ENCODE results near the gene MAP3K5.
"Not testable (repeated sequence)": the region's sequence is repeated elsewhere in the genome, so short reads cannot be mapped to it uniquely, and the experiment has no call there.

The MAP3K5 gene

DNA sequence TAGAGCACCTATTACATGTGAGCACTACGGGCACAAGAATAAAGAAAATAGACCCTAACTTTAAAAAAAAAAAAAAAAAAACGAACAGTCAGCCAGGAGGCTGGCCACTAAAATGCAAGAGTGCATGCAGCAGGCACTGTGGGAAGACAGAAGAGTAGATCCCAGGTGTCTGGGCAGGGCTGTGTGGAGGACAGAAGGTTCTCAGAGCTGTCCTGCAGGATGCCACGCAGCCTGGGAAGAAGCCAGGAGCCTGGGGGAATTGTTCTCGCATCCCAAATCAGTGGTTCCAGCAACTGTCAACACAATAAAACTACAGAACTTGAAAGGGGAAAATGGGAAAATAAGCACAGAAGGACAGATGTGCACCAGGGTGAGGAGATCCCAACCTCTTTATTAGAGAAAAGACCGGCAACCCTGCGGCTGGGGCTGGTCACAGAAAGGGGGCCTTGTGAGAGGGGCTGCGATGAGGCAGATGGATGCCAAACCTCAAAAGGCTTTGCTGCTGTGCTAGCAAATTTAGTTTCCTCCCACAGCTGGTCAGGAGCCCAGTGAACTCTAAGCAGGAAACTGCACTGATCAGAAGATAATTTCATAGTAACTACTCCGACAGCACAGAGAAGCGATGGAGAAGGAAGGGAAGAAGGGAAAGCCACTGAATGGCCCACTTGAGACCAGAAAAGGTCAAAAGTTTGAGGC lies 30.9 kb downstream of the MAP3K5 start:
- ATAC-seq, result peak; percentile 84
- TF ChIP-seq TCF4 (CRISPR knock-in tag; IDR thresholded peaks at IDR 0.05; ENCODE audit: borderline replicate concordance), result 0 out of 2 replicates have a peak, but pooled peaks have one; percentile 28
- peak; percentile 58 for TF ChIP-seq ZFP30 (CRISPR knock-in tag; IDR thresholded peaks at IDR 0.05)
- TF ChIP-seq, protein P1, sequence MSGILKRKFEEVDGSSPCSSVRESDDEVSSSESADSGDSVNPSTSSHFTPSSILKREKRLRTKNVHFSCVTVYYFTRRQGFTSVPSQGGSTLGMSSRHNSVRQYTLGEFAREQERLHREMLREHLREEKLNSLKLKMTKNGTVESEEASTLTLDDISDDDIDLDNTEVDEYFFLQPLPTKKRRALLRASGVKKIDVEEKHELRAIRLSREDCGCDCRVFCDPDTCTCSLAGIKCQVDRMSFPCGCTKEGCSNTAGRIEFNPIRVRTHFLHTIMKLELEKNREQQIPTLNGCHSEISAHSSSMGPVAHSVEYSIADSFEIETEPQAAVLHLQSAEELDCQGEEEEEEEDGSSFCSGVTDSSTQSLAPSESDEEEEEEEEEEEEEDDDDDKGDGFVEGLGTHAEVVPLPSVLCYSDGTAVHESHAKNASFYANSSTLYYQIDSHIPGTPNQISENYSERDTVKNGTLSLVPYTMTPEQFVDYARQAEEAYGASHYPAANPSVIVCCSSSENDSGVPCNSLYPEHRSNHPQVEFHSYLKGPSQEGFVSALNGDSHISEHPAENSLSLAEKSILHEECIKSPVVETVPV (CRISPR knock-in tag; IDR thresholded peaks at IDR 0.05), result no peak

DNA sequence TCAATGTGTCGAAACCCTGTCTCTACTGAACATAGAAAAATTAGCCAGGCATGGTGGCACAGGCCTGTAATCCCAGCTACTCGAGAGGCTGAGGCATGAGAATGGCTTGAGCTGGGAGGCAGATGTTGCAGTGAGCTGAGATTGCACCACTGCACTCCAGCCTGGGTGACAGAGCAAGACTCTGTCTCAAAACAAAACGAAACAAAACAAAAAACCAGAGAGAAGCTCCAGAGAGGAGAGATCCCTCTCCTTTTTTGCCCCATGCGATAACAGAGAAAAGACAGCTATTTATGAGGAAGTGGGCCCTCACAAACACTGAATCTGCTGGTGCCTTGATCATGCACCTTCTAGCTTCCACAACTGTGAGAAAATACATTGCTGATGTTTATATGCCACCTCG lies 31.5 kb downstream of the MAP3K5 start:
- not testable (repeated sequence) for ATAC-seq

DNA sequence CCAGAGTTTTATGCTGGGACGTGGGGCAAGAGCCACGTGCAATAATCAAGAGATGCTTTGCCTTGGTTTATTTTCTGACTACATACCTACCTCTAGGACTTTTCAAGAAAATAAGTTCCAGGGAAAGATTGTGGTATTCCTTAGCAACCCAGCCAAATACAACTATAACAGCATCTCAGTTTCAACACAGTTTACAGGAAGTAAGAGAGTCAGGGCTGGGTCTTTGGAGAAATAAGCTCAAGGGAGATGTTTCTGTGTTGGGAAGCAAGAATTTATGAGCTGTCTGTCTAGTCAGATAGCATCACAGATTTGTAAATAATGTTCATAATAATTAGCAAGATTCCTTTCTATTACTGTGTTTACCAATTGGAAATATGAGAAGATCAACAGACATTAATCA lies 35.1 kb downstream of the MAP3K5 start:
- TF ChIP-seq ZC3H10 (CRISPR knock-in tag; IDR thresholded peaks at IDR 0.05) (no peak), ZNF70 (CRISPR knock-in tag; IDR thresholded peaks at IDR 0.05) (no peak), BACH2 (CRISPR knock-in tag; IDR thresholded peaks at IDR 0.05; ENCODE audit: borderline replicate concordance) (no peak), OSR1 (CRISPR knock-in tag; IDR thresholded peaks at IDR 0.05) (no peak), ESRRG (CRISPR knock-in tag; IDR thresholded peaks at IDR 0.05) (no peak), SNAI2 (CRISPR knock-in tag; IDR thresholded peaks at IDR 0.05) (no peak), TCF4 (CRISPR knock-in tag; IDR thresholded peaks at IDR 0.05; ENCODE audit: borderline replicate concordance) (no peak), ZFP3 (CRISPR knock-in tag; IDR thresholded peaks at IDR 0.05) (no peak), ISL1 (CRISPR knock-in tag; IDR thresholded peaks at IDR 0.05) (no peak)
- TF ChIP-seq, protein P2, sequence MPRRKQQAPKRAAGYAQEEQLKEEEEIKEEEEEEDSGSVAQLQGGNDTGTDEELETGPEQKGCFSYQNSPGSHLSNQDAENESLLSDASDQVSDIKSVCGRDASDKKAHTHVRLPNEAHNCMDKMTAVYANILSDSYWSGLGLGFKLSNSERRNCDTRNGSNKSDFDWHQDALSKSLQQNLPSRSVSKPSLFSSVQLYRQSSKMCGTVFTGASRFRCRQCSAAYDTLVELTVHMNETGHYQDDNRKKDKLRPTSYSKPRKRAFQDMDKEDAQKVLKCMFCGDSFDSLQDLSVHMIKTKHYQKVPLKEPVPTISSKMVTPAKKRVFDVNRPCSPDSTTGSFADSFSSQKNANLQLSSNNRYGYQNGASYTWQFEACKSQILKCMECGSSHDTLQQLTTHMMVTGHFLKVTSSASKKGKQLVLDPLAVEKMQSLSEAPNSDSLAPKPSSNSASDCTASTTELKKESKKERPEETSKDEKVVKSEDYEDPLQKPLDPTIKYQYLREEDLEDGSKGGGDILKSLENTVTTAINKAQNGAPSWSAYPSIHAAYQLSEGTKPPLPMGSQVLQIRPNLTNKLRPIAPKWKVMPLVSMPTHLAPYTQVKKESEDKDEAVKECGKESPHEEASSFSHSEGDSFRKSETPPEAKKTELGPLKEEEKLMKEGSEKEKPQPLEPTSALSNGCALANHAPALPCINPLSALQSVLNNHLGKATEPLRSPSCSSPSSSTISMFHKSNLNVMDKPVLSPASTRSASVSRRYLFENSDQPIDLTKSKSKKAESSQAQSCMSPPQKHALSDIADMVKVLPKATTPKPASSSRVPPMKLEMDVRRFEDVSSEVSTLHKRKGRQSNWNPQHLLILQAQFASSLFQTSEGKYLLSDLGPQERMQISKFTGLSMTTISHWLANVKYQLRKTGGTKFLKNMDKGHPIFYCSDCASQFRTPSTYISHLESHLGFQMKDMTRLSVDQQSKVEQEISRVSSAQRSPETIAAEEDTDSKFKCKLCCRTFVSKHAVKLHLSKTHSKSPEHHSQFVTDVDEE (CRISPR knock-in tag; IDR thresholded peaks at IDR 0.05), result no peak
- ATAC-seq, result no peak; the same call in 2 of the 3 replicates

DNA sequence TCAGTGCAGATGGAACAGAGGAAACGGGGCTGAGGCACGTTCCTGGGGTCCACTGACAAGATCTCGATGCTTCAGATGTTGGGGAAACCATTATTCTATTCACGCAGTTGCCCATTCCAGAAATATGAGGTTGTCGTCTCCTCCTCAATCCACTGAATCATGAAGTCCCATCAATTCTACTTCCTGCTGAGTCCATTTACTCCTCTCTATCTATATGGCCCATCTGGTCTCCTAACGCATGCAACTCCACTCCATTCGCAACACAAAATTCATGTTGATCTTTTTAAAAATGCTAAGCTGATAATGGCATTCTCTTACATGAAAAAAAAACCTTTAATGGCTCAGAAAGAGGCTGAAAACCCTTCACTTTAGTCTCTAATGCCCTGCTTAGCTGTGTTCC lies 37.5 kb downstream of the MAP3K5 start:
- ATAC-seq, result no peak
- TF ChIP-seq ZNF565 (CRISPR knock-in tag; conservative IDR thresholded peaks at IDR 0.05; ENCODE audit: low read depth) (no peak), ESRRG (CRISPR knock-in tag; IDR thresholded peaks at IDR 0.05) (no peak), ZNF70 (CRISPR knock-in tag; IDR thresholded peaks at IDR 0.05) (no peak), RARB (CRISPR knock-in tag; IDR thresholded peaks at IDR 0.05) (no peak), OSR1 (CRISPR knock-in tag; IDR thresholded peaks at IDR 0.05) (no peak), GLIS3 (CRISPR knock-in tag; IDR thresholded peaks at IDR 0.05) (no peak), PPARA (CRISPR knock-in tag; IDR thresholded peaks at IDR 0.05; ENCODE audit: borderline replicate concordance) (no peak), ARNTL (CRISPR knock-in tag; IDR thresholded peaks at IDR 0.05; ENCODE audit: borderline replicate concordance, low read depth) (no peak), TOX (CRISPR knock-in tag; IDR thresholded peaks at IDR 0.05; ENCODE audit: borderline replicate concordance) (no peak), ZNF8 (CRISPR knock-in tag; IDR thresholded peaks at IDR 0.05) (no peak), ZFP30 (CRISPR knock-in tag; IDR thresholded peaks at IDR 0.05) (no peak)

DNA sequence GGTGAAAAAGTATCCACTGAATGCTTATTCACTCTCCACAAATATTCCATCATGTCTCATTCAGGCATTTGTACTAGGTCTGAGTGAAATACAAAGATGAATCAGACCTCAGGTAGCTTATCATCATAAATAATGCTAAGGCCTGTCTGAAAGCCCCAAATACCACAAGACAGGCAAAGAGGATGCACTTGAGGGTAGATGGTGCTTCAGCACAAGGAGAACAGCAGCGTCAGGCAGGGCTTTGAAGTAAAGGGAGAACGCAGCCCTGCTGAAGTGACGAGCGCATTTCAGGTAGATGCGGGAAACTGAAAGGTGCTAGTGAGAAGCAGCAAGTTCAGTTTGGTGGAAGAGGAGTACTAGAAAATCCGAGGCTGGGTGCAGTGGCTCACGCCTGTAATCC lies 38.7 kb downstream of the MAP3K5 start:
- TF ChIP-seq RARB (CRISPR knock-in tag; IDR thresholded peaks at IDR 0.05) (no peak), ZFP3 (CRISPR knock-in tag; IDR thresholded peaks at IDR 0.05) (no peak)
- no peak for ATAC-seq

DNA sequence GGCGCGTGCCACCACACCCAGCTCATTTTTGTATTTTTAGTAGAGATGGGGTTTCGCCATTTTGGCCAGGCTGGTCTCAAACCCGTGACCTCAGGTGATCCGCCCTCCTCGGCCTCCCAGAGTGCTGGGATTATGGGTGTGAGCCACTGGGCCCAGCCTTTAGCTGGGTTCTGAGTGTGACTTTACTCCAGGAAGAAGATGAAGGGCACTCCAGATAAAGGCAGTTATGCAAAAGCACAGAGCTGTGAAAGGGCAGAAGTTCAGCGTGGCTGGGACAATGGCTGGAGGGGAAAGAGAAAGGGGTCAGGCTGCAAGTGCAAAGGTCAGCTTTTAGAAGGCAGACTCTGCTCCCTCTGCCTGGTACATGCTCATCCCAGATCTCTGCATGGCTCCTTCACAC lies 39.7 kb downstream of the MAP3K5 start:
- ATAC-seq, result no peak
- TF ChIP-seq ZNF70 (CRISPR knock-in tag; IDR thresholded peaks at IDR 0.05), result no peak
- no peak for TF ChIP-seq ZFP30 (CRISPR knock-in tag; IDR thresholded peaks at IDR 0.05)
- TF ChIP-seq, protein P3, sequence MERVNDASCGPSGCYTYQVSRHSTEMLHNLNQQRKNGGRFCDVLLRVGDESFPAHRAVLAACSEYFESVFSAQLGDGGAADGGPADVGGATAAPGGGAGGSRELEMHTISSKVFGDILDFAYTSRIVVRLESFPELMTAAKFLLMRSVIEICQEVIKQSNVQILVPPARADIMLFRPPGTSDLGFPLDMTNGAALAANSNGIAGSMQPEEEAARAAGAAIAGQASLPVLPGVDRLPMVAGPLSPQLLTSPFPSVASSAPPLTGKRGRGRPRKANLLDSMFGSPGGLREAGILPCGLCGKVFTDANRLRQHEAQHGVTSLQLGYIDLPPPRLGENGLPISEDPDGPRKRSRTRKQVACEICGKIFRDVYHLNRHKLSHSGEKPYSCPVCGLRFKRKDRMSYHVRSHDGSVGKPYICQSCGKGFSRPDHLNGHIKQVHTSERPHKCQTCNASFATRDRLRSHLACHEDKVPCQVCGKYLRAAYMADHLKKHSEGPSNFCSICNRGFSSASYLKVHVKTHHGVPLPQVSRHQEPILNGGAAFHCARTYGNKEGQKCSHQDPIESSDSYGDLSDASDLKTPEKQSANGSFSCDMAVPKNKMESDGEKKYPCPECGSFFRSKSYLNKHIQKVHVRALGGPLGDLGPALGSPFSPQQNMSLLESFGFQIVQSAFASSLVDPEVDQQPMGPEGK (CRISPR knock-in tag; IDR thresholded peaks at IDR 0.05; ENCODE audit: borderline replicate concordance), result no peak
- no peak for TF ChIP-seq SNAI2 (CRISPR knock-in tag; IDR thresholded peaks at IDR 0.05)
- TF ChIP-seq OSR1 (CRISPR knock-in tag; IDR thresholded peaks at IDR 0.05), result no peak
- TF ChIP-seq BACH2 (CRISPR knock-in tag; IDR thresholded peaks at IDR 0.05; ENCODE audit: borderline replicate concordance), result no peak
- no peak for TF ChIP-seq RARB (CRISPR knock-in tag; IDR thresholded peaks at IDR 0.05)
- no peak for TF ChIP-seq GLIS3 (CRISPR knock-in tag; IDR thresholded peaks at IDR 0.05)
- no peak for TF ChIP-seq ZNF8 (CRISPR knock-in tag; IDR thresholded peaks at IDR 0.05)
- no peak for TF ChIP-seq ARNTL (CRISPR knock-in tag; IDR thresholded peaks at IDR 0.05; ENCODE audit: borderline replicate concordance, low read depth)
- TF ChIP-seq ZFP3 (CRISPR knock-in tag; IDR thresholded peaks at IDR 0.05), result no peak
- TF ChIP-seq CSDC2 (CRISPR knock-in tag; IDR thresholded peaks at IDR 0.05), result no peak
- TF ChIP-seq ISL1 (CRISPR knock-in tag; IDR thresholded peaks at IDR 0.05), result no peak
- TF ChIP-seq ESRRG (CRISPR knock-in tag; IDR thresholded peaks at IDR 0.05), result no peak
- TF ChIP-seq, protein P4, sequence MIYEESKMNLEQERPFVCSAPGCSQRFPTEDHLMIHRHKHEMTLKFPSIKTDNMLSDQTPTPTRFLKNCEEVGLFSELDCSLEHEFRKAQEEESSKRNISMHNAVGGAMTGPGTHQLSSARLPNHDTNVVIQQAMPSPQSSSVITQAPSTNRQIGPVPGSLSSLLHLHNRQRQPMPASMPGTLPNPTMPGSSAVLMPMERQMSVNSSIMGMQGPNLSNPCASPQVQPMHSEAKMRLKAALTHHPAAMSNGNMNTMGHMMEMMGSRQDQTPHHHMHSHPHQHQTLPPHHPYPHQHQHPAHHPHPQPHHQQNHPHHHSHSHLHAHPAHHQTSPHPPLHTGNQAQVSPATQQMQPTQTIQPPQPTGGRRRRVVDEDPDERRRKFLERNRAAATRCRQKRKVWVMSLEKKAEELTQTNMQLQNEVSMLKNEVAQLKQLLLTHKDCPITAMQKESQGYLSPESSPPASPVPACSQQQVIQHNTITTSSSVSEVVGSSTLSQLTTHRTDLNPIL (CRISPR knock-in tag; IDR thresholded peaks at IDR 0.05; ENCODE audit: low read depth), result no peak
